ENCODE measurements around the gene CD93.

Gene CD93

GRCh38 chr20:23039136-23039875, 46.8 kb downstream of the CD93 start:
- FAIRE-seq (no peak), DNase-seq (ENCODE audit: insufficient read length, low spot score) (no peak)

GRCh38 chr20:23037017-23037481, 49.1 kb downstream of the CD93 start:
- no peak for FAIRE-seq
- DNase-seq (ENCODE audit: insufficient read length, low spot score) = no peak

- FAIRE-seq = no peak
- DNase-seq (ENCODE audit: insufficient read length, low spot score) = no peak
Measured at GRCh38 chr20:23036371-23036770, 49.8 kb downstream of the CD93 start.

DNA sequence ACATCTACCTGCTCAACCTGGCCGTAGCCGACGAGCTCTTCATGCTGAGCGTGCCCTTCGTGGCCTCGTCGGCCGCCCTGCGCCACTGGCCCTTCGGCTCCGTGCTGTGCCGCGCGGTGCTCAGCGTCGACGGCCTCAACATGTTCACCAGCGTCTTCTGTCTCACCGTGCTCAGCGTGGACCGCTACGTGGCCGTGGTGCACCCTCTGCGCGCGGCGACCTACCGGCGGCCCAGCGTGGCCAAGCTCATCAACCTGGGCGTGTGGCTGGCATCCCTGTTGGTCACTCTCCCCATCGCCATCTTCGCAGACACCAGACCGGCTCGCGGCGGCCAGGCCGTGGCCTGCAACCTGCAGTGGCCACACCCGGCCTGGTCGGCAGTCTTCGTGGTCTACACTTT, 50.4 kb downstream of the CD93 start:
- DNase-seq (ENCODE audit: insufficient read length, low spot score) (no peak), FAIRE-seq (no peak)

DNA sequence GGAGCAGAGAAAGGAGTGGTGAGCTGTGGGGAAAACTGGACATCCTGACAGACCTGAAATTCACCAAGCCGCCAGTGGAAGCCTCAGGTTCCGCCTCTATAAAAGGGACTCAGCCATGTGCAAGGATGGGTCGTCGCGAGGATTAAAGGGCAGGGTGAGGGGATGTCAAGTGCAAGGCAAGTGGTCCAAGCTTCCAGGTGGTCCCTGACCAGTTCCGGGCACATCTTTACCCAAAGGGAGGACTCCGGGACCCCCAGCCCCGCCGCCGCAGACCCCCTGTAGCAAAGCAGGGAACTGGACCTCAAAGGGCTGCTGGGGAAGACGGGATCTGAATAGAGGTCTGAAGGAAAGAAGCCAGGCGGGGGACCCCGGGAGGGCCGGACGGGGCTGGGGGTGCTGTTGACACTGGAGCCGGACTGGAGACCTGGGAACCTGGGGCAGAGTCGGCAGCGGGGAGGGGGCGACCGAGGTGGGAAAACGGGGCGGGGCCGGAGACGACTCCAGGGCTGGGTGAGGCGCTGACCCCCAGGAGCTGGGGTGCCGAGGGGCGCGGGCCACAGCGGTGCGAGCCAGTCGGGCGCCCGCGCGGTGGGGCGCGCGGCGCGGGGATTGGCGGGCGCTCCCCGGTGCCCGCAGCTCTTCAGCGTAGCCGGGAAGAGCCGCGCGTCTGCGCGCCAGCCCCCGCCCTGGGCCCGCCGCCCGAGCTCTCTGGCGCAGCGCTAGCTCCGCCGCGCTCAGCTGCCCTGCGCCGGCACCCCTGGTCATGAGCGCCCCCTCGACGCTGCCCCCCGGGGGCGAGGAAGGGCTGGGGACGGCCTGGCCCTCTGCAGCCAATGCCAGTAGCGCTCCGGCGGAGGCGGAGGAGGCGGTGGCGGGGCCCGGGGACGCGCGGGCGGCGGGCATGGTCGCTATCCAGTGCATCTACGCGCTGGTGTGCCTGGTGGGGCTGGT, 51.1 kb downstream of the CD93 start, which contains the start of gene SSTR4:
Gene SSTR4, plus strand, starts transcription at position 592 of the 951 bp plus-strand sequence. Its CDS starts 172 bp downstream, at position 764.
- FAIRE-seq (no peak), DNase-seq (ENCODE audit: insufficient read length, low spot score) (no peak)

- DNase-seq (ENCODE audit: insufficient read length, low spot score) = no peak
- FAIRE-seq = no peak
Measured at GRCh38 chr20:23033918-23034317, 52.2 kb downstream of the CD93 start.

- no peak for FAIRE-seq
- DNase-seq (ENCODE audit: insufficient read length, low spot score) = no peak
Measured at GRCh38 chr20:23032750-23033078, 53.4 kb downstream of the CD93 start.

- DNase-seq (ENCODE audit: insufficient read length, low spot score) (no peak), FAIRE-seq (no peak)
Measured at GRCh38 chr20:23032056-23032749, 53.9 kb downstream of the CD93 start.

DNA sequence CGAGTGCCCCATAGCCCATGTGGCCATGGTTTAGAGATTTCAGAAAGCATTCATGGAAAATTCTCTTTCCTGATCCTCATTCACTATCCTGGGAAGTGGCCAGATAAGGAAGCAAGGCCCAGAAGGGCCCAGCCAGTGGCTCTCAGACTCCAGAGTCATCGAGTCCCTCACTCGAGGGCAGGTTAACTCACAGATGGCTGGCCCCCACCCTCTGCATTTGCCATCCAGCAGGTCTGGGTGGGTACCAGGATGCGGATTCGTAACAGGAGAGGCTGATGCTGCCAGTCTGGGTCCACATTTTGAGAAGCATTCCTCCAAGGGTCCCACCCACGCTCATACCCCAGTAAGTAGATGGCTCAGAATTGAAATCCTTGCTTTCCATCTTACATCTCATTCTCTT, 54.8 kb downstream of the CD93 start:
- no peak for FAIRE-seq
- no peak for DNase-seq (ENCODE audit: insufficient read length, low spot score)

Data from HTR-8/SVneo (cell line).